Measurements from ENCODE around the gene LAMA3.
A peak's percentile ranks its signal among the peaks of the same experiment; 100 is the strongest.

The LAMA3 gene

DNA sequence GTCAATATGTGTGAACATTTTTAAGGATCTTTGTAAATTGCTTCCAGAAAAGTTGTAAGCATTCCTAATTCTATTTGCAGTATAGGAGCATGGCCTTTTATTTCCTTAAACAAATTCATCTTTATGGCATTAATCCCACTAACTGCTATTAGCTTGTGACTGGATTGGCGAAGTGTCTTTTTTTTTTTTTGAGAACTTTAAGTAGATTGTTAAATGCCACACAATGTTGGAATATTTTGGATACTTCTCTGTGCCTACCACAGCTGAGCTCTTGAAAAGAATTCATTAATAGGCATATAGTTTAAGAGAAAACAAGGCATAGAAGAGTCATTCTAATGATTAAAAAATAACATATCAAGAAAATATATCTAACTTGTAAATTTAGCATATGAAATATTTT is 129.7 kb downstream of the LAMA3 start:
- no peak overlapping the region for H3K4me3 ChIP-seq (replicated peaks in 1 of 2; ENCODE audit: low read depth in 2 of 2, low read length in 2 of 2)
- no peak for DNase-seq (ENCODE audit: low read depth in 2 of 2)
- TF ChIP-seq, protein P1, sequence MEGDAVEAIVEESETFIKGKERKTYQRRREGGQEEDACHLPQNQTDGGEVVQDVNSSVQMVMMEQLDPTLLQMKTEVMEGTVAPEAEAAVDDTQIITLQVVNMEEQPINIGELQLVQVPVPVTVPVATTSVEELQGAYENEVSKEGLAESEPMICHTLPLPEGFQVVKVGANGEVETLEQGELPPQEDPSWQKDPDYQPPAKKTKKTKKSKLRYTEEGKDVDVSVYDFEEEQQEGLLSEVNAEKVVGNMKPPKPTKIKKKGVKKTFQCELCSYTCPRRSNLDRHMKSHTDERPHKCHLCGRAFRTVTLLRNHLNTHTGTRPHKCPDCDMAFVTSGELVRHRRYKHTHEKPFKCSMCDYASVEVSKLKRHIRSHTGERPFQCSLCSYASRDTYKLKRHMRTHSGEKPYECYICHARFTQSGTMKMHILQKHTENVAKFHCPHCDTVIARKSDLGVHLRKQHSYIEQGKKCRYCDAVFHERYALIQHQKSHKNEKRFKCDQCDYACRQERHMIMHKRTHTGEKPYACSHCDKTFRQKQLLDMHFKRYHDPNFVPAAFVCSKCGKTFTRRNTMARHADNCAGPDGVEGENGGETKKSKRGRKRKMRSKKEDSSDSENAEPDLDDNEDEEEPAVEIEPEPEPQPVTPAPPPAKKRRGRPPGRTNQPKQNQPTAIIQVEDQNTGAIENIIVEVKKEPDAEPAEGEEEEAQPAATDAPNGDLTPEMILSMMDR (IDR thresholded peaks at IDR 0.05; ENCODE audit: low read depth, low read length): no peak

DNA sequence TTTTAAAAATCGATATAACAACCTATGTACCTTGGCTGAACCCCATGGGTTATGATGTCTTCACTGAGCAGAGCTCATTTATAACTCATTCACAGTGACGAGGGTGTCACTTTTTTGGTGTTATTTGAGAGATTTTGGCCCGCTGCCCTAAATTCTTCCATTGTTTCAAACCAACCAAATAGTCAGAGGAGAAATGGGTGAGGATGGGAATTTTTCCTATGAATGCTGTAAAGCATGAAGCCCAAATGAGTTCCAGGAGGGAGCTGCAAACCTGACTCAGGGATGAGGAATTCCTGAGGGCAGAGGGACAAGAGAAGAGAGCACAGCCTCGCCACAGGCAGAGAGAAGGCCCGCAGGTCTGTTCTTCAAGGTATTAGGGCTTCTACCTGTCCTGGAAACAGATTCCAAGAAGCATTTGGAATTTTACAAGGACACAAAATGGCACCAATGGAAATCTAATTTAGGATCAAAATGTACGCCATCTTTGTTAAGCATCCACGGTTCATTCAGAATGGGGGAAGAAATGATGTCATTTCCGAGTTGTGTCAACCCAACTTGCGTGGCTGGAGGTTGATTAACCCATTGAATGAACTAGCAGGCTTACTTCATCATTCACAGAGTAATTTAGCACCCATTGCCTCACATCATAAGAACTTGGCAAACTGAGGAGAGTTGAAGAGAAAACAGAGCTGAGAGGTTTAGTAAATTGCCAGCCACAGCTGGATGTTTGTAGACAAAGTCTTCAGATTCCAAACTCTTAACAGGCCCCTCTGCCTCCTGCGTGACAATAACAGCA is 133.5 kb downstream of the LAMA3 start:
- TF ChIP-seq, protein P1 (IDR thresholded peaks at IDR 0.05; ENCODE audit: low read depth, low read length): no peak

DNA sequence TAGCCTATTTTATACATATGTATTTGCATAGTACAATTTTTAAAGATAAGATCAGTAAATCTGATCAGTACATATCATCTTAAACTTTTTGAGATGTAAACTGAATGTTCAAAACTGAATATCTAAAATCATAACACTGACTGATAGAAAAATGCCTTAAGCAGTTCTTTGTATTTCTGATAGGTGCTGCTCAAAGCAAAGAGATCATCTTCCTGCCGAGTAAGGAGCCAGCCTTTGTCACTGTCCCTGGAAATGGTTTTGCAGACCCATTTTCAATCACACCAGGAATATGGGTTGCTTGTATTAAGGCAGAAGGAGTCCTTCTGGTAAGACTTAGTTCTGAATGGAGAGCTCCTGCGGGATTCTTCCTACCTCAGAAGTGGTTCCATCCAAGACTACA is 135.0 kb downstream of the LAMA3 start:
- H3K4me3 ChIP-seq (replicated peaks in 1 of 2; ENCODE audit: low read depth in 2 of 2, low read length in 2 of 2): no peak overlapping the region
- TF ChIP-seq, protein P1 (IDR thresholded peaks at IDR 0.05; ENCODE audit: low read depth, low read length): no peak
- peak in 1 of 2 donors; percentile 13 for DNase-seq (ENCODE audit: low read depth in 2 of 2)

More for the DNA sequence above, 133.5 kb downstream of the LAMA3 start:
- no peak overlapping the region for H3K4me3 ChIP-seq (replicated peaks in 1 of 2; ENCODE audit: low read depth in 2 of 2, low read length in 2 of 2)
- DNase-seq (ENCODE audit: low read depth in 2 of 2): peak in 1 of 2 donors; percentile 49

DNA sequence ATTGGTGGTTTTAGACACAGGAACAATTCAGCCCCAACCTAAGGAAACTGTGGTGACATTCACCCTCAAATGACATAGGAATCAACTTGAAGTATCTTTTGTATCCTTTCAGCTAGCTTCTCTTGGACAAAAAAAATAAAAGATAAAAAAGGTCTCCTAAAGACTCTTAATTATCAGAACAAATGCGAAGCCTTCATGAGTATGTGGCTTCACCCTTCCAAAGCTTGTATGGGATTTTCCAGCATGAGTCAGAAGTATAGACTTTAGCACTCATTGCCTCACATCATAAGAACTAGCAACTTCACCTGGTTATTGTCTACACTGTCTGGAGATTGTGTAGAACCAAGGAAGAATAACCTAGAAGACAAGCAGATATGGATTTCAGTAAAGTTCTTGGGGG is 135.4 kb downstream of the LAMA3 start:
- TF ChIP-seq, protein P1 (IDR thresholded peaks at IDR 0.05; ENCODE audit: low read depth, low read length): no peak
- peak in 1 of 2 donors; percentile 60 for DNase-seq (ENCODE audit: low read depth in 2 of 2)
- H3K4me3 ChIP-seq (replicated peaks in 1 of 2; ENCODE audit: low read depth in 2 of 2, low read length in 2 of 2): no peak overlapping the region

DNA sequence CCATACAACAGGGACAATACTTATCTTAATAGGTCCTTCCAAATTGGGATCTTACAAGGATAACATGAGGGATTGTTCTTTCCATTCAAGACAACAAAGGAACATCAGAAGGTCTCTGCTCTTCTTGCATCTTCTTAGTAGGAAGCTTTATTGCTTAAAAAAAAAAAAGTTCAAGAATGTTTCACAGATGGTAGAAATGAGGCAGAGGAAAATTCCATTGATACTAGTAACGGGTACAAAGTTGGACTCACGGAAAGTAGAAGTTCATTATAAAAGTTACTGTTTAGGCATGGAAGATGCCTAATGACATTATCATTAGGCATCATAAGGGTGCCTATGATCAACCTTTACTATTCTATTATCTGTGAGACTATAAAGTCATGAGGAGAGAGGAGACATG is 136.2 kb downstream of the LAMA3 start:
- DNase-seq (ENCODE audit: low read depth in 2 of 2): peak in 1 of 2 donors; percentile 35
- TF ChIP-seq, protein P1 (IDR thresholded peaks at IDR 0.05; ENCODE audit: low read depth, low read length): no peak
- H3K4me3 ChIP-seq (replicated peaks in 1 of 2; ENCODE audit: low read depth in 2 of 2, low read length in 2 of 2): no peak overlapping the region

DNA sequence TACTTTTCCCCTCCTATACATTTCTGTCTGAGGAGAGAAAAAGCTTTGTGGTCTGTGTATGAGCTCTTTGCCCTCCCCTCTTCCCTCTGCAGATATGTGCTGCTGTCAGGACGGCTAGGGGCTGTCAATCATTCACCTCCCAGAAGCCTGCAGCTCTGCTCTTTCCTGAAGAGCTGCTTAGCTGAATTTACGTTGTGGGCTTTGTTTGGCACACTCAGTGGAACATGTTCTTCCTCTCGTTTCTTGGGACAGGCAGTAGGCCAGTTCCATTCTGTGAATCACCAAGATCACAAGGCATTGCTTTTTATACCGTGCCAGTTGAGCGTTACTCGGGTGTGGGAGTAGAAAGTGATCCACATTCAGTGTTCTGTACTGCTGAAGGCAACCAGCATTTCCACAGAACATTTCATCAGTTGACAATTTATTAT is 136.7 kb downstream of the LAMA3 start:
- TF ChIP-seq, protein P1 (IDR thresholded peaks at IDR 0.05; ENCODE audit: low read depth, low read length): no peak
- peak; percentile 92 to 95 for DNase-seq (ENCODE audit: low read depth in 2 of 2)
- no peak overlapping the region for H3K4me3 ChIP-seq (replicated peaks in 1 of 2; ENCODE audit: low read depth in 2 of 2, low read length in 2 of 2)
